Nephron progenitor cell (in vitro differentiated cells): ENCODE data around the gene CLDN16.

Experiments used
- DNase-seq: peaks from one replicate; pipeline ENCODE4 v3.0.0; 2021
- H3K27ac Mint-ChIP-seq: 2 replicates; pipeline ENCODE4 v1.8.0; 2021; ENCODE audit warnings: mild to moderate bottlenecking, moderate library complexity, mixed read lengths
- H3K27me3 Mint-ChIP-seq: 2 replicates; pipeline ENCODE4 v1.8.0; 2021; ENCODE audit warnings: mild to moderate bottlenecking, low read depth, mixed read lengths; ENCODE audit not compliant: poor library complexity
- H3K36me3 Mint-ChIP-seq: 2 replicates; pipeline ENCODE4 v1.8.0; 2021; ENCODE audit warnings: low read depth, mixed read lengths
- H3K4me1 Mint-ChIP-seq: 2 replicates; pipeline ENCODE4 v1.8.0; 2021; ENCODE audit warnings: mixed read lengths
- H3K4me3 Mint-ChIP-seq: 2 replicates; pipeline ENCODE4 v1.8.0; 2021; ENCODE audit warnings: mild to moderate bottlenecking, moderate library complexity, mixed read lengths
- H3K9me3 Mint-ChIP-seq: 2 replicates; pipeline ENCODE4 v1.8.0; 2021; ENCODE audit warnings: mild to moderate bottlenecking, moderate library complexity, mixed read lengths
- CTCF ChIP-seq: fragments of 200-600 bp; sonication (generic); IDR thresholded peaks from 2 replicates; pipeline ENCODE4 v1.5.0; 2021; ENCODE audit warnings: antibody characterized with exemption

CLDN16 gene

GRCh38 chr3:190381441-190381840 lies 6.5 kb upstream of the CLDN16 start:
- Mint-ChIP-seq H3K36me3 (no peaks in the 10 kb centered on the region), H3K27me3 (no peaks in the 10 kb centered on the region), H3K9me3 (no peaks in the 10 kb centered on the region)

GRCh38 chr3:190382082-190382481 lies 5.9 kb upstream of the CLDN16 start:
- Mint-ChIP-seq H3K36me3 (no peaks in the 10 kb centered on the region), H3K9me3 (no peaks in the 10 kb centered on the region), H3K27me3 (no peaks in the 10 kb centered on the region), H3K27ac (no peak overlapping the region), H3K4me3 (no peak overlapping the region), H3K4me1 (peaks cover under 1% of the 10 kb centered on the region)
- no peak for TF ChIP-seq CTCF
- no peak for DNase-seq

More at GRCh38 chr3:190381441-190381840, 6.5 kb upstream of the CLDN16 start:
- no peak for DNase-seq
- no peak for TF ChIP-seq CTCF
- Mint-ChIP-seq H3K27ac (no peak overlapping the region), H3K4me3 (no peak overlapping the region), H3K4me1 (peaks cover 6% of the 10 kb centered on the region)

DNA sequence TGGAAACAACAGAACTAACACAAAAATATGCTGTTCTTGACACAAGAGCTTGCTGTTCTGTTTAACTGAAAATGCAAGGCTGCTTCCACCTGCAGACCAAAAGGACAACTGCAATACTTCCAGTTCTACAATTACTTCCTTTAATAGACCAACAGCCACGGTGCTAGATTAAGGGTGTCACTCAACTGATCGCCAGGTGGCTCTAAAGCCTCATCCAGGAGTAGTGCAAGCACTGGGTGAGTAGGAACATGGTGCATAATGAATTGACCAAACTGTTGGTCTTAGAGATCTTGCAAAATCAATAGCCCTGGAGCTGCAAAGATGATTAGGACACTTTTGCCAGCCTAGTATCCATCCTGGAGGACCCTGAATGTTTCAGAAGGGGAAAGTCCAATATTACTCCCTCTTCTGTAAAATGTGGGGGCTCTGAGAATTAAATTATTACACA lies 3.6 kb upstream of the CLDN16 start:
- no peak for DNase-seq
- Mint-ChIP-seq H3K27me3 (no peaks in the 10 kb centered on the region), H3K27ac (no peak overlapping the region), H3K4me3 (no peak overlapping the region), H3K36me3 (no peaks in the 10 kb centered on the region), H3K4me1 (peaks cover 8% of the 10 kb centered on the region), H3K9me3 (no peaks in the 10 kb centered on the region)
- TF ChIP-seq CTCF = no peak

DNA sequence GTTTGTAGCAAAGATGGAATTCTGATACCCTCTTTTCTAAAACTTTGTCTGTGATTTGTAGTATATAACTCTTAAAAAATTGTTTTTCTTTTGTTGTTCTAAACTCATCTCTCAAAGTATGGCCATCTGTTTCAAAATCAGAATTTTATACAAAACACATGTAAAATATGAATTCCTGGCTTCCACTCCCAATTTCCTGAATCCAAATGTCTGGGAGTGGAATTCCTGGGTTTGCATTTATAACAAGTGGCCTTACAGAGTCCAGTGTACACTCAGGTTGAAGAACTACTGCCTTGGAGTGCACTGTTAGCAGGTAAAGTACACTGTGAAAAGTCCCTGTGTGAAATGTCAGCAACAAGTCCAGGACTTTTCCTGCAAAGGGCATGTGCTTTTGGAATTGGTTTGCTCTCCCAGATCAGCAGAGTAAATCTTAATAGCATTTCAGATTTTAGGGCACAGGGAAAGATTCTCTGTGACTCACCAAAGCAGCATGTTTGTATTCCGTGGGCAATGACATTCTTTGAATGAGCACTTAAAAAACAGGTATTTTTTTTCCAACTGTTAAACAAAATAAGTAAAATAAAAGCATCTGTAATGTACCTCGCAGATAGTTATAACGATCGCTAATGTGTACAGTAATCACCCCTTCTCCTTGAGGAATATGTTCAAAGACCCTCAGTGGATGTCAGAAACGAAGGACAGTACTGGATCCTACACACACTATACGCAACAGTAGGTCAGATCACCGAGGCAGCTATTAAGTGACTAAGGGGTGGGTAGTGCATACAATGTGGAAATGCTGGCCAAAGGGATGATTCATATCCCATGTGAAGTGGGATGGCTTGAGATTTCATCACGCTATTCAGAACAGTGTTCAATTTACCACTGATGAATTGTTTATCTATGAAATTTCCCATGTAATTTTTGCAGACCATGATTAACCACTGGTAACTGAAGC lies 2.0 kb upstream of the CLDN16 start:
- no peak for TF ChIP-seq CTCF
- no peak overlapping the region for H3K27ac Mint-ChIP-seq
- peaks cover 8% of the 10 kb centered on the region for H3K4me1 Mint-ChIP-seq
- no peaks in the 10 kb centered on the region for H3K9me3 Mint-ChIP-seq
- no peaks in the 10 kb centered on the region for H3K36me3 Mint-ChIP-seq
- H3K27me3 Mint-ChIP-seq = peaks cover 4% of the 10 kb centered on the region
- H3K4me3 Mint-ChIP-seq = no peak overlapping the region
- DNase-seq = no peak

- Mint-ChIP-seq H3K27ac (no peak overlapping the region), H3K9me3 (no peaks in the 10 kb centered on the region), H3K27me3 (peaks cover 4% of the 10 kb centered on the region), H3K4me3 (no peak overlapping the region), H3K4me1 (peaks cover 8% of the 10 kb centered on the region), H3K36me3 (no peaks in the 10 kb centered on the region)
- no peak for DNase-seq
- TF ChIP-seq CTCF = no peak
These were observed 740 bp downstream of the CLDN16 start for GRCh38 chr3:190388703-190389102.

- no peak for TF ChIP-seq CTCF
- no peak overlapping the region for H3K4me3 Mint-ChIP-seq
- no peak overlapping the region for H3K27ac Mint-ChIP-seq
- H3K36me3 Mint-ChIP-seq = no peaks in the 10 kb centered on the region
- no peaks in the 10 kb centered on the region for H3K9me3 Mint-ChIP-seq
- H3K4me1 Mint-ChIP-seq = no peaks in the 10 kb centered on the region
- no peak for DNase-seq
- no peaks in the 10 kb centered on the region for H3K27me3 Mint-ChIP-seq
These were observed 8.0 kb downstream of the CLDN16 start for GRCh38 chr3:190396001-190396400.
